Measurements from ENCODE around the gene B3GNT7.
"Not testable (repeated sequence)": the region's sequence is repeated elsewhere in the genome, so short reads cannot be mapped to it uniquely, and the experiment has no call there.

GRCh38 chr2:231401101-231401500 lies 5.6 kb downstream of the B3GNT7 start:
- TF ChIP-seq EZH2phosphoT487 (IDR thresholded peaks at IDR 0.05; ENCODE audit: insufficient read depth, low read depth); EZH2 (IDR thresholded peaks at IDR 0.05; ENCODE audit: insufficient read depth, poor library complexity, severe bottlenecking): not testable (repeated sequence)

Measured in GM23248 (cell line).